Stomach (tissue), 9 donors: ENCODE data around the gene CCDC69. TPM values are rescaled to one million over a fixed set of nuclear protein-coding genes. Genes with fewer than 3 reads are reported as not detected.
"Not testable (repeated sequence)": the region's sequence is repeated elsewhere in the genome, so short reads cannot be mapped to it uniquely, and the experiment has no call there.

Experiments used
- DNase-seq, 2 donors: peaks; one replicate each; pipeline versions ENCODE4 v3.0.0 to v3.0.0-alpha.2; 2013 to 2019
- H3K27ac ChIP-seq, 5 donors: fragments of 200-600 bp in 4 of 5; sonication (generic) in 4 of 5; one replicate each; pipeline ENCODE4 v1.5.1; 2013 to 2019; ENCODE audit warnings: mild to moderate bottlenecking in 1 of 5, moderate library complexity in 1 of 5
- H3K27me3 ChIP-seq, 3 donors: fragments of 200-600 bp; sonication (generic); one replicate each; pipeline ENCODE4 v1.5.1; 2017 to 2019; ENCODE audit warnings: mixed run types in 1 of 3
- H3K36me3 ChIP-seq, 4 donors: fragments of 200-600 bp; sonication (generic); 1 replicate in 3 of 4; 2 replicates in 1 of 4; pipeline ENCODE4 v1.5.1; 2016 to 2019
- H3K4me1 ChIP-seq, 4 donors: fragments of 200-600 bp; sonication (generic); one replicate each; pipeline ENCODE4 v1.5.1; 2016 to 2019
- H3K4me3 ChIP-seq, 4 donors: fragments of 200-600 bp; sonication (generic) in 3 of 4; one replicate each; pipeline ENCODE4 v1.5.1; 2016 to 2019; ENCODE audit warnings: mild to moderate bottlenecking in 1 of 4
- H3K9me3 ChIP-seq, 4 donors: fragments of 200-600 bp; sonication (generic); one replicate each; pipeline ENCODE4 v1.5.1; 2016 to 2019
- EP300 ChIP-seq: sonication (generic); formaldehyde crosslinking; IDR thresholded peaks from one replicate; pipeline ENCODE4 v1.6.1; 2017; ENCODE audit warnings: antibody characterized with exemption
- POLR2A ChIP-seq, 4 donors: fragments of 450-650 bp; IDR thresholded peaks; one replicate each; pipeline ENCODE4 v1.6.1; 2016; ENCODE audit warnings: antibody characterized with exemption in 4 of 4, control low read depth in 2 of 4, mild to moderate bottlenecking in 1 of 4, moderate library complexity in 1 of 4
- POLR2AphosphoS5 ChIP-seq, 3 donors: sonication (generic); formaldehyde crosslinking; IDR thresholded peaks; one replicate each; pipeline ENCODE4 v1.6.1; 2016; ENCODE audit warnings: antibody characterized with exemption in 3 of 3
- WGBS, 5 donors: extraction: QIAGEN DNeasy Blood & Tissue Kit in 3 of 5; methylation state at CpG; one replicate each; pipeline versions ENCODE4 v1.1.5 to v1.1.7; 2013 to 2018; 5-methylcytosine and 5-hydroxymethylcytosine counted together
- intact Hi-C: fragments of 100-400 bp; cut with DNase I; formaldehyde crosslinking; loops from one replicate; pipeline ENCODE4 v1.15.1; 2023; ENCODE audit warnings: low total_unique reads
- polyA plus RNA-seq, 3 donors: library from polyadenylated mRNA; stranded (reverse); fragments of 200-250 nt; gene quantifications; one replicate each; pipeline ENCODE4 v1.2.3, GENCODE V29; 2013
- total RNA-seq, 5 donors: library from RNA; depleted of rRNA; stranded (reverse); fragments of >200 nt; gene quantifications; one replicate each; pipeline versions ENCODE4 v1.1.0 to v1.2.3, GENCODE V29; 2014 to 2016
- TF ChIP-seq, protein P1 (sequence below), 7 experiments: fragments of 450-650 bp in 4 of 7; fragments of 200-600 bp in 3 of 7; sonication (generic) in 3 of 7; IDR thresholded peaks; one replicate each; pipeline ENCODE4 v1.5.1; 2016 to 2019; ENCODE audit warnings: antibody characterized with exemption in 7 of 7, control low read depth in 2 of 7, mild to moderate bottlenecking in 1 of 7
- donor health status: healthy with polysubstance abuse.
- donor health status: Bipolar disorder and iron deficiency.
- donor health status: healthy.

CCDC69 gene
- total and polyA plus RNA-seq, 8 donors, result 5.5 to 173 (median 31.0) TPM

- intact Hi-C loops, result no loop called here
- Histone ChIP-seq H3K36me3 (peaks cover 0 to 36% (median 34%) of the 10 kb centered on the region in 4 donors), H3K9me3 (no peaks in the 10 kb centered on the region), H3K4me1 (peaks cover 6 to 42% (median 16%) of the 10 kb centered on the region in 4 donors), H3K27me3 (no peaks in the 10 kb centered on the region), H3K4me3 (no peak overlapping the region), H3K27ac (no peak overlapping the region)
- 0 to 90% (median 35%) methylated on average over 1 of the region's 1 CpG for WGBS, 5 donors
- no peak for TF ChIP-seq EP300
- no peak for TF ChIP-seq POLR2A (IDR thresholded peaks at IDR 0.05)
- TF ChIP-seq, protein P1, sequence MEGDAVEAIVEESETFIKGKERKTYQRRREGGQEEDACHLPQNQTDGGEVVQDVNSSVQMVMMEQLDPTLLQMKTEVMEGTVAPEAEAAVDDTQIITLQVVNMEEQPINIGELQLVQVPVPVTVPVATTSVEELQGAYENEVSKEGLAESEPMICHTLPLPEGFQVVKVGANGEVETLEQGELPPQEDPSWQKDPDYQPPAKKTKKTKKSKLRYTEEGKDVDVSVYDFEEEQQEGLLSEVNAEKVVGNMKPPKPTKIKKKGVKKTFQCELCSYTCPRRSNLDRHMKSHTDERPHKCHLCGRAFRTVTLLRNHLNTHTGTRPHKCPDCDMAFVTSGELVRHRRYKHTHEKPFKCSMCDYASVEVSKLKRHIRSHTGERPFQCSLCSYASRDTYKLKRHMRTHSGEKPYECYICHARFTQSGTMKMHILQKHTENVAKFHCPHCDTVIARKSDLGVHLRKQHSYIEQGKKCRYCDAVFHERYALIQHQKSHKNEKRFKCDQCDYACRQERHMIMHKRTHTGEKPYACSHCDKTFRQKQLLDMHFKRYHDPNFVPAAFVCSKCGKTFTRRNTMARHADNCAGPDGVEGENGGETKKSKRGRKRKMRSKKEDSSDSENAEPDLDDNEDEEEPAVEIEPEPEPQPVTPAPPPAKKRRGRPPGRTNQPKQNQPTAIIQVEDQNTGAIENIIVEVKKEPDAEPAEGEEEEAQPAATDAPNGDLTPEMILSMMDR (IDR thresholded peaks at IDR 0.05), result no peak
- no peak for TF ChIP-seq POLR2AphosphoS5 (IDR thresholded peaks at IDR 0.05)
- no peak for DNase-seq
These were observed 34.9 kb upstream of the CCDC69 start for GRCh38 chr5:151258816-151259215.

DNA sequence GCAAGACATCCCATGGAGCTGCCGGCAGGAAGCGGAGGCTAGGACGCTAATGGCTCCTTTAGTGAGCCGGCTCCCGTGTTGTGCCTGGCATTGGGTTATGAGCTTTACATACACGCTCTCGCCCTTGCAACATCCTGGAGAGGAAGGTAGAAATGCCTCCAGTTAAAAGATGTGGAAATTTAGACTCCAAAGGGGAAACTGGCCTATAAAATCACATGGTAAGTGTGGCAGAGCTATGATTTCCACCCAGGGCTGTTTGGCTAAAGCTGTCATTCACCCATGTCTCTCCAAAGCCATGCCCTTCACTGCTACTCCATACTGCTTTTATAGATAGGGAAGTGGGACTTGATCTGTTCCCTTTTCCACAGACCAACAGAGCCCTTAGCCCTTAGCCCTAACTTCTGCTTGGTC lies 34.3 kb upstream of the CCDC69 start:
- peaks cover 0 to 34% (median 31%) of the 10 kb centered on the region in 4 donors for H3K36me3 ChIP-seq
- no peak for DNase-seq
- no peak for TF ChIP-seq POLR2A (IDR thresholded peaks at IDR 0.05)
- no peak for TF ChIP-seq EP300
- TF ChIP-seq POLR2AphosphoS5 (IDR thresholded peaks at IDR 0.05), result no peak
- TF ChIP-seq, protein P1 (IDR thresholded peaks at IDR 0.05), result no peak
- intact Hi-C loops, result no loop called here
- H3K4me3 ChIP-seq, result no peak overlapping the region
- peak overlapping the region in 2 of 5 donors; percentile 3 to 12 for H3K27ac ChIP-seq
- no peaks in the 10 kb centered on the region for H3K27me3 ChIP-seq
- H3K9me3 ChIP-seq, result no peaks in the 10 kb centered on the region
- H3K4me1 ChIP-seq, result peaks cover 11 to 48% (median 21%) of the 10 kb centered on the region in 4 donors
- 84 to 96% (median 91%) methylated on average over 7 of the region's 7 CpGs for WGBS, 5 donors

GRCh38 chr5:151257731-151258181 lies 33.9 kb upstream of the CCDC69 start:
- TF ChIP-seq POLR2AphosphoS5 (IDR thresholded peaks at IDR 0.05) (no peak), POLR2A (IDR thresholded peaks at IDR 0.05) (no peak), EP300 (no peak)
- TF ChIP-seq, protein P1 (IDR thresholded peaks at IDR 0.05), result no peak
- Histone ChIP-seq H3K36me3 (peaks cover 0 to 30% (median 28%) of the 10 kb centered on the region in 4 donors), H3K27ac (peak overlapping the region in 2 of 5 donors; percentile 3 to 12), H3K27me3 (no peaks in the 10 kb centered on the region), H3K4me1 (peaks cover 11 to 48% (median 22%) of the 10 kb centered on the region in 4 donors), H3K9me3 (no peaks in the 10 kb centered on the region), H3K4me3 (no peak overlapping the region)
- 66 to 84% (median 83%) methylated on average over 5 of the region's 5 CpGs for WGBS, 5 donors
- no peak for DNase-seq
- intact Hi-C loops, result no loop called here

GRCh38 chr5:151255621-151256286 lies 31.9 kb upstream of the CCDC69 start:
- no peak overlapping the region for H3K27ac ChIP-seq
- H3K4me1 ChIP-seq, result peaks cover 11 to 57% (median 22%) of the 10 kb centered on the region in 4 donors
- 85 to 94% (median 92%) methylated on average over 3 of the region's 3 CpGs for WGBS, 5 donors
- intact Hi-C loops, result no loop called here
- DNase-seq, result no peak
- no peak overlapping the region for H3K4me3 ChIP-seq
- TF ChIP-seq POLR2AphosphoS5 (IDR thresholded peaks at IDR 0.05), result no peak
- no peak for TF ChIP-seq EP300
- TF ChIP-seq, protein P1 (IDR thresholded peaks at IDR 0.05), result no peak
- no peak for TF ChIP-seq POLR2A (IDR thresholded peaks at IDR 0.05)
- H3K27me3 ChIP-seq, result no peaks in the 10 kb centered on the region
- no peaks in the 10 kb centered on the region for H3K9me3 ChIP-seq
- peaks cover 0 to 13% (median 12%) of the 10 kb centered on the region in 4 donors for H3K36me3 ChIP-seq

DNA sequence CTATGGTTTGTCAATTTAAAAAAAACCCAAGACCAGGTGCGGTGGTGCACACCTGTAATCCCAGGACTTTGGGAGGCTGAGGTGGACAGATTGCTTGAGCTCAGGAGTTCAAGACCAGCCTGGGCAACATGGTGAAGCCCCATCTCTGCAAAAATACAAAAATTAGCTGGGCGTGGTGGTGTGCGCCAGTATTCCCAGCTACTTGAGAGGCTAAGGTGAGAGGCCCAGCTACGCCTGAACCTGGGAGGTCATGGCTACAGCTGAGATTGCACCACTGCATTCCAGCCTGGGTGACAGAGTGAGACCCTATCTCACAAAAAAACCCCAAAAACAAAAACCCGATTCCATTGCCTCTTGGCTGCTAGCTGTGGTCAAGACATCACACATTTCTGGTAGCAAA lies 31.1 kb upstream of the CCDC69 start:
- H3K9me3 ChIP-seq, intact Hi-C loops, H3K27ac ChIP-seq, H3K36me3 ChIP-seq, H3K27me3 ChIP-seq, DNase-seq, H3K4me3 ChIP-seq: not testable (repeated sequence)
- H3K4me1 ChIP-seq, result peaks cover 11 to 57% (median 22%) of the 10 kb centered on the region in 4 donors
- 92 to 99% (median 98%) methylated on average over 5 of the region's 5 CpGs for WGBS, 5 donors
